Measurements from ENCODE around the gene TCHP. TPM values are rescaled to one million over a fixed set of nuclear protein-coding genes. Genes with fewer than 3 reads are reported as not detected.

The TCHP gene
- total and polyA plus RNA-seq, 2 of the 13 experiments (the other 11 are each of a cell fraction or from before 2014, with no cell fraction given): 6.7 to 12.2 TPM

- peak; percentile 67; the same call in 1 of the 2 replicates for TF ChIP-seq BCL3 (CRISPR knock-in tag; IDR thresholded peaks at IDR 0.05)
- no peak for TF ChIP-seq ZFP36L2 (CRISPR knock-in tag; IDR thresholded peaks at IDR 0.05)
- peak; percentile 91 for TF ChIP-seq SALL1 (CRISPR knock-in tag; IDR thresholded peaks at IDR 0.05)
- TF ChIP-seq, protein P1, sequence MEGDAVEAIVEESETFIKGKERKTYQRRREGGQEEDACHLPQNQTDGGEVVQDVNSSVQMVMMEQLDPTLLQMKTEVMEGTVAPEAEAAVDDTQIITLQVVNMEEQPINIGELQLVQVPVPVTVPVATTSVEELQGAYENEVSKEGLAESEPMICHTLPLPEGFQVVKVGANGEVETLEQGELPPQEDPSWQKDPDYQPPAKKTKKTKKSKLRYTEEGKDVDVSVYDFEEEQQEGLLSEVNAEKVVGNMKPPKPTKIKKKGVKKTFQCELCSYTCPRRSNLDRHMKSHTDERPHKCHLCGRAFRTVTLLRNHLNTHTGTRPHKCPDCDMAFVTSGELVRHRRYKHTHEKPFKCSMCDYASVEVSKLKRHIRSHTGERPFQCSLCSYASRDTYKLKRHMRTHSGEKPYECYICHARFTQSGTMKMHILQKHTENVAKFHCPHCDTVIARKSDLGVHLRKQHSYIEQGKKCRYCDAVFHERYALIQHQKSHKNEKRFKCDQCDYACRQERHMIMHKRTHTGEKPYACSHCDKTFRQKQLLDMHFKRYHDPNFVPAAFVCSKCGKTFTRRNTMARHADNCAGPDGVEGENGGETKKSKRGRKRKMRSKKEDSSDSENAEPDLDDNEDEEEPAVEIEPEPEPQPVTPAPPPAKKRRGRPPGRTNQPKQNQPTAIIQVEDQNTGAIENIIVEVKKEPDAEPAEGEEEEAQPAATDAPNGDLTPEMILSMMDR (CRISPR knock-in tag; IDR thresholded peaks at IDR 0.05): no peak
- TF ChIP-seq MAFF (IDR thresholded peaks at IDR 0.05; ENCODE audit: low read depth, low read length): no peak
- TF ChIP-seq ZNF557 (CRISPR knock-in tag; IDR thresholded peaks at IDR 0.05): no peak
- TF ChIP-seq, protein P2, sequence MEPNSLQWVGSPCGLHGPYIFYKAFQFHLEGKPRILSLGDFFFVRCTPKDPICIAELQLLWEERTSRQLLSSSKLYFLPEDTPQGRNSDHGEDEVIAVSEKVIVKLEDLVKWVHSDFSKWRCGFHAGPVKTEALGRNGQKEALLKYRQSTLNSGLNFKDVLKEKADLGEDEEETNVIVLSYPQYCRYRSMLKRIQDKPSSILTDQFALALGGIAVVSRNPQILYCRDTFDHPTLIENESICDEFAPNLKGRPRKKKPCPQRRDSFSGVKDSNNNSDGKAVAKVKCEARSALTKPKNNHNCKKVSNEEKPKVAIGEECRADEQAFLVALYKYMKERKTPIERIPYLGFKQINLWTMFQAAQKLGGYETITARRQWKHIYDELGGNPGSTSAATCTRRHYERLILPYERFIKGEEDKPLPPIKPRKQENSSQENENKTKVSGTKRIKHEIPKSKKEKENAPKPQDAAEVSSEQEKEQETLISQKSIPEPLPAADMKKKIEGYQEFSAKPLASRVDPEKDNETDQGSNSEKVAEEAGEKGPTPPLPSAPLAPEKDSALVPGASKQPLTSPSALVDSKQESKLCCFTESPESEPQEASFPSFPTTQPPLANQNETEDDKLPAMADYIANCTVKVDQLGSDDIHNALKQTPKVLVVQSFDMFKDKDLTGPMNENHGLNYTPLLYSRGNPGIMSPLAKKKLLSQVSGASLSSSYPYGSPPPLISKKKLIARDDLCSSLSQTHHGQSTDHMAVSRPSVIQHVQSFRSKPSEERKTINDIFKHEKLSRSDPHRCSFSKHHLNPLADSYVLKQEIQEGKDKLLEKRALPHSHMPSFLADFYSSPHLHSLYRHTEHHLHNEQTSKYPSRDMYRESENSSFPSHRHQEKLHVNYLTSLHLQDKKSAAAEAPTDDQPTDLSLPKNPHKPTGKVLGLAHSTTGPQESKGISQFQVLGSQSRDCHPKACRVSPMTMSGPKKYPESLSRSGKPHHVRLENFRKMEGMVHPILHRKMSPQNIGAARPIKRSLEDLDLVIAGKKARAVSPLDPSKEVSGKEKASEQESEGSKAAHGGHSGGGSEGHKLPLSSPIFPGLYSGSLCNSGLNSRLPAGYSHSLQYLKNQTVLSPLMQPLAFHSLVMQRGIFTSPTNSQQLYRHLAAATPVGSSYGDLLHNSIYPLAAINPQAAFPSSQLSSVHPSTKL (CRISPR knock-in tag; IDR thresholded peaks at IDR 0.05): peak; percentile 94
- peak; percentile 54 for TF ChIP-seq ZNF883 (CRISPR knock-in tag; IDR thresholded peaks at IDR 0.05; ENCODE audit: not compliant biosample characterization)
- no peak for TF ChIP-seq ZNF572 (CRISPR knock-in tag; IDR thresholded peaks at IDR 0.05)
- no peak for TF ChIP-seq SRSF1 (optimal IDR thresholded peaks at IDR 0.05; ENCODE audit: low read depth, low read length)
- no peak for TF ChIP-seq ZNF773 (CRISPR knock-in tag; IDR thresholded peaks at IDR 0.05; ENCODE audit: borderline replicate concordance)
- TF ChIP-seq RFX5 (IDR thresholded peaks at IDR 0.05; ENCODE audit: low read depth, low read length): no peak
- peak; percentile 52 for TF ChIP-seq ZNF772 (CRISPR knock-in tag; IDR thresholded peaks at IDR 0.05)
- peak; percentile 50; the same call in 1 of the 2 replicates for TF ChIP-seq SP5 (CRISPR knock-in tag; IDR thresholded peaks at IDR 0.05; ENCODE audit: borderline replicate concordance, low read depth)
- no peak for TF ChIP-seq JUNB (CRISPR knock-in tag; IDR thresholded peaks at IDR 0.05; ENCODE audit: borderline replicate concordance)
- no peak for TF ChIP-seq PREB (CRISPR knock-in tag; IDR thresholded peaks at IDR 0.05)
- TF ChIP-seq NR2F2 (IDR thresholded peaks at IDR 0.05; ENCODE audit: borderline replicate concordance, low read depth): peak; percentile 74; the same call in 1 of the 2 replicates
- TF ChIP-seq REL (CRISPR knock-in tag; conservative IDR thresholded peaks at IDR 0.05): no peak
- no peak for TF ChIP-seq MTA3 (CRISPR knock-in tag; IDR thresholded peaks at IDR 0.05)
- TF ChIP-seq MIXL1 (CRISPR knock-in tag; IDR thresholded peaks at IDR 0.05): peak; percentile 46; the same call in 1 of the 2 replicates
These were observed 36.0 kb upstream of the TCHP start (continued) for GRCh38 chr12:109863847-109864712.

Measured in HepG2 (cell line).